GM23338 (cell line): ENCODE measurements around the gene MERTK. TPM values are rescaled to one million over a fixed set of nuclear protein-coding genes. Genes with fewer than 3 reads are reported as not detected.

Source experiments
- ATAC-seq: fragments of 200-7000 bp; cut with Tn5 transposase; 3 replicates; pipeline ENCODE4 v1.9.1; 2020
- DNase-seq: peaks from one replicate; pipeline ENCODE4 v3.0.0-alpha.2; 2015; ENCODE audit warnings: low spot score
- H2AFZ ChIP-seq: fragments of 200-600 bp; sonication (generic); 2 replicates; pipeline ENCODE4 v1.8.0; 2016; ENCODE audit warnings: antibody characterized with exemption, mild to moderate bottlenecking, moderate library complexity
- H3F3A ChIP-seq: fragments of 200-600 bp; sonication (generic); replicated peaks from 2 replicates; pipeline ENCODE4 v1.8.0; 2017; ENCODE audit warnings: antibody characterized with exemption, mixed run types, low read depth
- H3K27ac ChIP-seq: fragments of 200-600 bp; sonication (generic); 2 replicates; pipeline ENCODE4 v1.6.1; 2016; ENCODE audit warnings: low read depth
- H3K27me3 ChIP-seq: fragments of 200-600 bp; sonication (generic); 2 replicates; pipeline ENCODE4 v1.8.0; 2016; ENCODE audit warnings: mild to moderate bottlenecking, mixed run types, moderate library complexity; ENCODE audit not compliant: insufficient read depth
- H3K36me3 ChIP-seq: fragments of 200-600 bp; sonication (generic); 2 replicates; pipeline ENCODE4 v1.8.0; 2016; ENCODE audit warnings: mild to moderate bottlenecking; ENCODE audit not compliant: insufficient read depth
- H3K4me1 ChIP-seq: fragments of 200-600 bp; sonication (generic); 2 replicates; pipeline ENCODE4 v1.8.0; 2016; ENCODE audit warnings: mild to moderate bottlenecking, moderate library complexity; ENCODE audit not compliant: insufficient read depth
- H3K4me2 ChIP-seq: fragments of 200-600 bp; sonication (generic); 2 replicates; pipeline ENCODE4 v1.7.1; 2017; ENCODE audit warnings: mixed run types
- H3K4me3 ChIP-seq: fragments of 200-600 bp; sonication (generic); 2 replicates; pipeline ENCODE4 v1.6.1; 2016; ENCODE audit warnings: mixed run types
- H3K79me2 ChIP-seq: fragments of 200-600 bp; sonication (generic); replicated peaks from 2 replicates; pipeline ENCODE4 v1.8.0; 2017; ENCODE audit warnings: mild to moderate bottlenecking; ENCODE audit not compliant: insufficient read depth
- H3K9me2 ChIP-seq: fragments of 200-600 bp; sonication (generic); 2 replicates; pipeline ENCODE4 v1.8.0; 2017; ENCODE audit not compliant: insufficient read depth
- H4K20me1 ChIP-seq: fragments of 200-600 bp; sonication (generic); replicated peaks from 2 replicates; pipeline ENCODE4 v1.8.0; 2017; ENCODE audit warnings: mild to moderate bottlenecking; ENCODE audit not compliant: insufficient read depth
- H3K27ac Mint-ChIP-seq: 2 replicates; pipeline ENCODE4 v1.8.0; 2020; ENCODE audit warnings: inconsistent platforms, mild to moderate bottlenecking, moderate library complexity, mixed read lengths
- H3K27me3 Mint-ChIP-seq: 3 replicates; pipeline ENCODE4 v1.8.0; 2022; ENCODE audit warnings: low read depth, mild to moderate bottlenecking, moderate library complexity, mixed read lengths, inconsistent platforms; ENCODE audit not compliant: insufficient read depth, poor library complexity
- H3K36me3 Mint-ChIP-seq: 3 replicates; pipeline ENCODE4 v1.8.0; 2021; ENCODE audit warnings: low read depth, mild to moderate bottlenecking, inconsistent platforms, moderate library complexity, mixed read lengths
- H3K4me1 Mint-ChIP-seq: 3 replicates; pipeline ENCODE4 v1.8.0; 2020; ENCODE audit warnings: mild to moderate bottlenecking, inconsistent platforms, mixed read lengths
- H3K4me3 Mint-ChIP-seq: 3 replicates; pipeline ENCODE4 v1.8.0; 2021; ENCODE audit warnings: moderate library complexity, mild to moderate bottlenecking, inconsistent platforms, mixed read lengths
- H3K9me3 Mint-ChIP-seq: 3 replicates; pipeline ENCODE4 v1.8.0; 2020; ENCODE audit warnings: moderate library complexity, mild to moderate bottlenecking, inconsistent platforms, mixed read lengths
- CREB1 ChIP-seq: fragments of 250-450 bp; sonication (Bioruptor Pico); IDR thresholded peaks from 2 replicates; pipeline ENCODE4 v1.5.0; 2020; ENCODE audit warnings: low read depth, mild to moderate bottlenecking, moderate library complexity
- EZH2 ChIP-seq: fragments of 200-600 bp; sonication (generic); IDR thresholded peaks from one replicate; pipeline ENCODE4 v1.8.0; 2017; ENCODE audit warnings: antibody characterized with exemption, mild to moderate bottlenecking, low read depth; ENCODE audit not compliant: unreplicated experiment
- EZH2phosphoT487 ChIP-seq: fragments of 200-600 bp; sonication (generic); IDR thresholded peaks from one replicate; pipeline ENCODE4 v1.8.1; 2018; ENCODE audit warnings: antibody characterized with exemption; ENCODE audit not compliant: unreplicated experiment
- JUNB ChIP-seq: IDR thresholded peaks from one replicate; pipeline ENCODE4 v1.6.1; 2016; ENCODE audit warnings: antibody characterized with exemption; ENCODE audit not compliant: unreplicated experiment
- NANOG ChIP-seq: IDR thresholded peaks from 2 replicates; pipeline ENCODE4 v1.6.1; 2016; ENCODE audit warnings: antibody characterized with exemption, borderline replicate concordance
- POLR2AphosphoS5 ChIP-seq: IDR thresholded peaks from 2 replicates; pipeline ENCODE4 v1.6.1; 2016; ENCODE audit warnings: antibody characterized with exemption, low read depth
- REST ChIP-seq: IDR thresholded peaks from one replicate; pipeline ENCODE4 v1.6.1; 2018; ENCODE audit warnings: antibody characterized with exemption; ENCODE audit not compliant: unreplicated experiment
- STAT1 ChIP-seq: IDR thresholded peaks from one replicate; pipeline ENCODE4 v1.6.1; 2016; ENCODE audit warnings: antibody characterized with exemption; ENCODE audit not compliant: unreplicated experiment
- ZNF114 ChIP-seq: fragments of 250-450 bp; sonication (Bioruptor Pico); IDR thresholded peaks from 2 replicates; pipeline ENCODE4 v1.5.0; 2020; ENCODE audit warnings: mild to moderate bottlenecking, moderate library complexity
- ZNF331 ChIP-seq: fragments of 250-450 bp; sonication (Bioruptor Pico); IDR thresholded peaks from 2 replicates; pipeline ENCODE4 v1.5.0; 2020; ENCODE audit warnings: low read depth, mild to moderate bottlenecking, moderate library complexity
- polyA plus RNA-seq: library from polyadenylated mRNA; unstranded; fragments of >200 nt; fragmentation: Nextera tagmentation; extraction: Ambion mirVana; gene quantifications from 2 replicates; pipeline ENCODE4 v1.2.1, GENCODE V29; 2016
- total RNA-seq: library from RNA; depleted of rRNA; stranded (reverse); fragments of >200 nt; shearing (Covaris generic); gene quantifications from 2 replicates; pipeline ENCODE4 v1.2.3, GENCODE V29; 2014
- TF ChIP-seq, protein P1 (sequence below): IDR thresholded peaks from 2 replicates; pipeline ENCODE4 v1.6.1; 2016; ENCODE audit warnings: antibody characterized with exemption

The MERTK gene
- total and polyA plus RNA-seq, 2 experiments from 2014 or later = 3.0 to 9.0 TPM

DNA sequence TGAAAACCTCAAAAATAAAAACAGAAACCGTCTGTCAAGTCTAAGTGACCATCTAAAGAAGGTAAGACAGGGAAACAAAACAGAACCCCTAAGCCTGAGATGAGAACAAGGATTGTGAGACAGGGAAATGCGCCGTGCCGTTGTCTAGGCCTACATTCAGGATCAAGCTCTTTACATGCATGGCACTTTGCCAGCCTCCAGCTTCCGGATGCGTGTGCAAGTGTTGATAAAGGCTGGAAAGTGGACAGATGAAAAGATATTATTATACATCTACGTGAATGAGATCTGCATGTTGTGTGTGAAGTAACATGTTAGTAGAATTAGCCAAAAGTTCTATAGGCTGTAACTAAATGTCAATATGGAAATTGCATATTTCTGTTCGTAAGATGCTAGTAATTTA, 128.1 kb downstream of the MERTK start:
- H3K79me2 ChIP-seq = no peaks in the 10 kb centered on the region
- no peaks in the 10 kb centered on the region for H3K36me3 ChIP-seq
- H4K20me1 ChIP-seq = no peaks in the 10 kb centered on the region
- peaks cover 4% of the 10 kb centered on the region; the same call in 1 of the 2 replicates for H3F3A ChIP-seq
- no peak overlapping the region for H3K4me3 Mint-ChIP-seq
- no peak overlapping the region for H3K4me3 ChIP-seq
- ATAC-seq (no peak), DNase-seq (no peak)
- H3K9me2 ChIP-seq = no peaks in the 10 kb centered on the region
- H3K27ac ChIP-seq = no peak overlapping the region
- H3K9me3 Mint-ChIP-seq = peaks cover 3% of the 10 kb centered on the region; the same call in 1 of the 3 replicates
- H3K36me3 Mint-ChIP-seq = peaks cover 5% of the 10 kb centered on the region; the same call in 2 of the 3 replicates
- H3K4me1 ChIP-seq = peaks cover 6% of the 10 kb centered on the region; the same call in 1 of the 2 replicates
- H3K27ac Mint-ChIP-seq = 0 out of 2 replicates have a peak overlapping the region, but pooled peaks have one; percentile 54
- no peak for TF ChIP-seq JUNB
- TF ChIP-seq CREB1 = no peak
- TF ChIP-seq EZH2phosphoT487 = no peak
- no peak overlapping the region for H2AFZ ChIP-seq
- no peaks in the 10 kb centered on the region for H3K27me3 ChIP-seq
- H3K27me3 Mint-ChIP-seq = peaks cover 2% of the 10 kb centered on the region
- H3K4me2 ChIP-seq = no peak overlapping the region
- peaks cover 5% of the 10 kb centered on the region; the same call in 2 of the 3 replicates for H3K4me1 Mint-ChIP-seq

DNA sequence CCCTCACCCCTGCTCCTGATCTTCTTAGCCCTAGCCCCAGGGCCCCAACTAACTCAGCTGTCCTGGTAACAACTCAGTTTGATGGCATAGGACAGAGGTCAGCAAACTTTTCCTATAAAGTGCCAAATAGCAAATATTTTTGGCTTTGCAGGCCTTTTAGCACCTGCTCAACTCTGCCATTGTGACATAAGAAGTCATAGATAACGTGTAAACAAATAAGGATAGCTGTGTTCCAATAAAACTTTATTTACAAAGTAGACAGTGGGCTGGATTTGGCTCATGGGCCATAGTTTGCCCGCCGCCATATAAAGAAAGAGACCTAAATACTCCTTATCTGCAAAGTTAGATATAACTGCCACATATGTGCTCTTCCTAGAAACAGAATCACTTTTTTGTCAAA, 129.4 kb downstream of the MERTK start:
- H3K4me3 Mint-ChIP-seq = no peak overlapping the region
- no peak for ATAC-seq
- no peaks in the 10 kb centered on the region for H3K9me2 ChIP-seq

DNA sequence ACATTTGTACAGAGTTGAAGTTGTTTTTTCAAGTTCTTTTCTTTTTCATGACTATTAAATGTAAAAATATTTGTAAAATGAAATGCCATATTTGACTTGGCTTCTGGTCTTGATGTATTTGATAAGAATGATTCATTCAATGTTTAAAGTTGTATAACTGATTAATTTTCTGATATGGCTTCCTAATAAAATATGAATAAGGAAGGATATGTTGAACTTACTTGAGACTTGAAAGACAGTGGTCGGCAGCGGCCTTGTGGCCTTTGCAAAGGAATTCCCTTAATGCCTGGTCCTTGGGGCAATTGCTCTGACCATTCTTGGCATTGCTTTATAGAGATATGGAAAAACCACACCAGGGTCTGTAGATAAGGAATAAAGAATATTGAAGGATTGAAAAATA, 130.8 kb downstream of the MERTK start:
- Histone ChIP-seq H3K36me3 (no peaks in the 10 kb centered on the region), H3F3A (peaks cover 4% of the 10 kb centered on the region; the same call in 1 of the 2 replicates), H3K27me3 (no peaks in the 10 kb centered on the region), H4K20me1 (no peaks in the 10 kb centered on the region), H3K4me1 (peaks cover 12% of the 10 kb centered on the region), H3K4me3 (no peak overlapping the region), H3K9me2 (no peaks in the 10 kb centered on the region), H3K79me2 (no peaks in the 10 kb centered on the region), H3K4me2 (no peak overlapping the region), H3K27ac (no peak overlapping the region), H2AFZ (no peak overlapping the region)
- Mint-ChIP-seq H3K27me3 (peaks cover 2% of the 10 kb centered on the region), H3K36me3 (peaks cover 2% of the 10 kb centered on the region; the same call in 1 of the 3 replicates), H3K9me3 (peaks cover 3% of the 10 kb centered on the region; the same call in 1 of the 3 replicates), H3K27ac (no peak overlapping the region), H3K4me3 (no peak overlapping the region), H3K4me1 (peaks cover 14% of the 10 kb centered on the region)
- no peak for ATAC-seq
- no peak for DNase-seq
- TF ChIP-seq POLR2AphosphoS5 = no peak
- TF ChIP-seq ZNF331 (CRISPR knock-in tag) = no peak
- TF ChIP-seq EZH2phosphoT487 = no peak
- TF ChIP-seq, protein P1, sequence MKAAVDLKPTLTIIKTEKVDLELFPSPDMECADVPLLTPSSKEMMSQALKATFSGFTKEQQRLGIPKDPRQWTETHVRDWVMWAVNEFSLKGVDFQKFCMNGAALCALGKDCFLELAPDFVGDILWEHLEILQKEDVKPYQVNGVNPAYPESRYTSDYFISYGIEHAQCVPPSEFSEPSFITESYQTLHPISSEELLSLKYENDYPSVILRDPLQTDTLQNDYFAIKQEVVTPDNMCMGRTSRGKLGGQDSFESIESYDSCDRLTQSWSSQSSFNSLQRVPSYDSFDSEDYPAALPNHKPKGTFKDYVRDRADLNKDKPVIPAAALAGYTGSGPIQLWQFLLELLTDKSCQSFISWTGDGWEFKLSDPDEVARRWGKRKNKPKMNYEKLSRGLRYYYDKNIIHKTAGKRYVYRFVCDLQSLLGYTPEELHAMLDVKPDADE = no peak
- TF ChIP-seq ZNF114 = no peak
- TF ChIP-seq JUNB = no peak
- no peak for TF ChIP-seq STAT1
- TF ChIP-seq NANOG = no peak
- TF ChIP-seq REST = no peak
- TF ChIP-seq EZH2 = no peak

More for the DNA sequence above, 129.4 kb downstream of the MERTK start:
- Histone ChIP-seq H2AFZ (no peak overlapping the region), H3K27me3 (no peaks in the 10 kb centered on the region), H3K4me1 (peaks cover 12% of the 10 kb centered on the region), H3K4me3 (no peak overlapping the region), H3K27ac (no peak overlapping the region), H3K36me3 (no peaks in the 10 kb centered on the region), H3F3A (peaks cover 4% of the 10 kb centered on the region; the same call in 1 of the 2 replicates), H3K79me2 (no peaks in the 10 kb centered on the region), H3K4me2 (no peak overlapping the region), H4K20me1 (no peaks in the 10 kb centered on the region)
- no peak for DNase-seq
- Mint-ChIP-seq H3K36me3 (peaks cover 3% of the 10 kb centered on the region; the same call in 2 of the 3 replicates), H3K9me3 (peaks cover 3% of the 10 kb centered on the region; the same call in 1 of the 3 replicates), H3K27me3 (peaks cover 2% of the 10 kb centered on the region), H3K4me1 (peaks cover 14% of the 10 kb centered on the region), H3K27ac (no peak overlapping the region)
- TF ChIP-seq, protein P1 = no peak
- no peak for TF ChIP-seq ZNF331 (CRISPR knock-in tag)
- TF ChIP-seq NANOG = no peak
- TF ChIP-seq EZH2phosphoT487 = no peak
- no peak for TF ChIP-seq JUNB
